Right ventricle myocardium inferior (tissue), 1 donor: Measurements from ENCODE around the gene GDPD4. TPM values are rescaled to one million over a fixed set of nuclear protein-coding genes. Genes with fewer than 3 reads are reported as not detected.

Experiments
- ATAC-seq: fragments of 200-7000 bp; cut with Tn5 transposase; one replicate; pipeline ENCODE4 v1.9.1; 2020; ENCODE audit warnings: mild to moderate bottlenecking, moderate library complexity
- DNase-seq: peaks from one replicate; pipeline ENCODE4 v3.0.0; 2021; ENCODE audit errors: missing footprints
- intact Hi-C: fragments of 100-400 bp; cut with DNase I; formaldehyde crosslinking; loops from one replicate; pipeline ENCODE4 v1.11.0; 2022
- total RNA-seq: library from RNA; stranded (reverse); fragmentation: NEBNext Ultra II Directional; extraction: Animal tissue kit (Norgen Biotek cat#: 25700); gene quantifications from one replicate; pipeline ENCODE4 v1.2.1, GENCODE V29; 2021
- donor health status: DM: no; HTN: yes; CAD: no; lungs with severe emphysema.

Gene GDPD4
- total RNA-seq, 1 donor from 2014 or later = not detected

DNA sequence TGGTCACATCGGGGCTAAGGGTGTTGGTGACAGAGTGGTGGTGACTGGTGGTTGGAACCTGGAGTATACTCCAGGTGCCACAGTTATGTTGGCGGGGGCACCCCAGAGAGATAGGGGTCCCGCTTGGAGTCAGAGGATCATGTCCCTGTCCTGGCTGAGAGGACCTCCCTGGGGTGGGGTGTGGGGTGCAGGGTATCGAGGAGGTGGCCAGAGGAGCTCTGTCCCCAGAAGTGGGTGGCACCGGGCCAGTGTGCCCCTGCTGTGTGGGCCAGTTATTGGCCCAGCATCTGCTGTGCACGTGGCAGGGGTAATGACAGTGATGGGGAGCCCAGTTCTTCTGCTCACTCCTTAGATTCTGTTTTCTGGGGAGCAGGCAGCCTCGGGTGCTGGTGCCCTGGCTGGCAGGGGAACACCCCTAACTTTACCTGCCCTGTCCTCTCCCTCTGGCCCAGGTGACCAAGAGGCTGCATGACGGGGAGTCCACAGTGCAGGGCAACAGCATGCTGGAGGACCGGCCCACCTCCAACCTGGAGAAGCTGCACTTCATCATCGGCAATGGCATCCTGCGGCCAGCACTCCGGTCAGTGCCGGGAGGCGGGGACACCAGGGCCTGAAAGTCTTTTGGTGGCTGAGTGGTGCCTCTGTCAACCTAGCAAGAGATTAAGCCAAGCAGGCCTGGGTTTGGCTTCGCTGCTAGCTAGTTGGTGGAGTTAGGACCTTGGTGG is 117.2 kb downstream of the GDPD4 start:
- peak; percentile 62 for DNase-seq
- intact Hi-C loops = no loop called here
- ATAC-seq = no peak

DNA sequence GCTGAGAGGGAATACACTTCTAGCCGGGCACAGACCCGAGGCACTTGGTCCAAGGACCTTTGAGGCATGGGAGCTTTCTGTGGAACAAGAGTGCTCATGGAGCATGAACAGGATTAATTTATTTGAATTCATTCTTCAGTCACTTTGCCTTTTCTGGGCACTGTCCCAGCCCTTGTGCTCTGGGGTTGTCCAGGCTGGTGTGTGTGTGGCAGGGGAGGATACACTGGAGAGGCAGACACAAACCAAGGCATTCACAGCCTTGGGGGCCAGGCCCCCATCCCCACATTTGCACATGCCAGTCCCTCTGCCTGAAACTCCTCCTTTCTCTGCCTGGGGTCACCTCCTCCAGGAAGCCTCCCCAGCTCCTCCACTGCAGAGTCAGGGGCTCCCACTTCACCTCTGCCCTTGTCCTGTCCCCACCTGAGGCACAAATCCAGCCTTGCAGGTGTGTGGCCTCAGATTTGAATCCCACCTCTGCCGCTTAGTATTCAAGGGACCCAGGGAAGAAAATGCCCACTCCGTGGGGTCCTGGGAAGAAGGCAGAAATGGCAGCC is 118.0 kb downstream of the GDPD4 start:
- intact Hi-C loops = no loop called here
- DNase-seq (no peak), ATAC-seq (no peak)

DNA sequence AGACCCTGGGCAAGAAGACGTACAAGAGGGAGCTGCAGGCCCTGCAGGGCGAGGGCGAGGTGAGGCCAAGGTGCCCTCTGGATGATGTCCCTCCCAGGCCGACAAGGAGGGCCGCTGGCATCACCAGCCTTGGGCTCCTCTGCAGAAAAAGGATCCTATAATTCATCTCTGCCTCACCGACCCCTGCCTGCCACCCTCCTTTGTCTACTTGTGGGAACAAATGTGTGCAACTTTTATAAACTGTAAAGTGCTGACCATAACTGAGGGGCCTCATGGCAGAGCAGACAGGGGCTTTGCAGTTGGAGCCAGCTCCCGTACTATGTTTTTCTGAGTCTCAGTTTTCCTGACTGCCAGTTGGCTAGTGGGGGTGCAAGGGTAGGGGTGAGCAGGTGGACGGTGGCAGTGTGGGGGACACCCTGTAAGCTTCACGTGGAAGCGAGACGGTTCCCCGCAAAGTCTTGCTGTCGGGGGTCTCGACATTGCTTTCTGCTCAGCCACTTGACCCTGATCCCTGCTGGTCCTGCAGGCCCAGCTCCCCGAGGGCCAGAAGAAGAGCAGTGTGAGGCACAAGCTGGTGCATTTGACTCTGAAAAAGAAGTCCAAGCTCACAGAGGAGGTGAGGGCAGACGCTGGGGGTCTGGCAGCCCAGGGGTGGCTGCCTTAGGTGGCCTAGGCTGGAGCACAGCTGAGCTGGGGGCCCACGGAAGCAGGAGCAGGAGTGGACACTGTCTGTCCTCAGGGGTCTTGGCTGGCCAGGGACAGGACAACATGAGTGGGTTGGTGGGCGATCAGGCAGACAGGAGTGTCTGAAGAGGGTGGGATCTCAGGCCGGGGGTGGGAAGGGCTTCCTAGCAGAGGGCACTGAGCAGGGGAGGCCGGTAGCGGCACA is 118.7 kb downstream of the GDPD4 start:
- peak; percentile 63 for DNase-seq
- intact Hi-C loops = no loop called here
- no peak for ATAC-seq

DNA sequence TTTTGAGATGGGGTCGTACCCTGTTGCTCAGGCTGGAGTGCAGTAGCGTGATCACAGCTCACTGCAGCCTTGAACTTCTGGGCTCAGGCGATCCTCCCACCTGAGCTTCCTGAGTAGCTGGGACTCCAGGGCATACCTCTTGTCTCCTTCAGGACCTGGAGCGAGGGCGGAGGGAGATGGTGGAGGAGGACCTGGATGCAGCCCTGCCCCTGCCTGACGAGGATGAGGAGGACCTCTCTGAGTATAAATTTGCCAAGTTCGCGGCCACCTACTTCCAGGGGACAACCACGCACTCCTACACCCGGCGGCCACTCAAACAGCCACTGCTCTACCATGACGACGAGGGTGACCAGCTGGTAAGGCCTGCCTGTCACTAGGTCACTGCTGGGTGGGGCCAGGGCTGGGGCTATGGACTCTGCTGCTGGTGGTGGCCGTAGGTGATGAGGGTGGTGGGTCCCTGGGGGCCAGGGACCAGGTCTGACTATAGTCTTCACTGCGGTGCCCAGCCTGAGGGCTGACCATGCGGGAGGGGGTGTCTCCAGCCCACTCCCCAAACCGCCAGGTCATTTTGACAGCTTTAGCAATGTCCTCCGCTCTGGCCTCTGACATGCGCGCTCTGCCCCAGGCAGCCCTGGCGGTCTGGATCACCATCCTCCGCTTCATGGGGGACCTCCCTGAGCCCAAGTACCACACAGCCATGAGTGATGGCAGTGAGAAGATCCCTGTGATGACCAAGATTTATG is 119.5 kb downstream of the GDPD4 start:
- intact Hi-C loops = no loop called here

DNA sequence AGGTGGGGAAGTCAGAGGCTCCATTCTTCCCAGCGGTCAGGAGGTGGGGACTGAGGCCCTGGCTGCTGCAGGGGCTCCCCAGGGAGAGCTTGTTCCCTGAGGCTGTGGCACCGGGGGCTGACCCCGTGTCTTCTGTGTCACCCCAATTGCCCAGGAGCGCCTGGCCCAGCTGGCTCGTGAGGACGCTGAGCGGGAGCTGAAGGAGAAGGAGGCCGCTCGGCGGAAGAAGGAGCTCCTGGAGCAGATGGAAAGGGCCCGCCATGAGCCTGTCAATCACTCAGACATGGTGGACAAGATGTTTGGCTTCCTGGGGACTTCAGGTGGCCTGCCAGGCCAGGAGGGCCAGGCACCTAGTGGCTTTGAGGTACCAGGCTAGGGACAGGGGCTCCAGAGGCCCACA is 120.3 kb downstream of the GDPD4 start:
- intact Hi-C loops = no loop called here
- no peak for ATAC-seq
- DNase-seq = peak; percentile 63

More for the DNA sequence above, 119.5 kb downstream of the GDPD4 start:
- ATAC-seq = no peak
- DNase-seq = peak; percentile 63

DNA sequence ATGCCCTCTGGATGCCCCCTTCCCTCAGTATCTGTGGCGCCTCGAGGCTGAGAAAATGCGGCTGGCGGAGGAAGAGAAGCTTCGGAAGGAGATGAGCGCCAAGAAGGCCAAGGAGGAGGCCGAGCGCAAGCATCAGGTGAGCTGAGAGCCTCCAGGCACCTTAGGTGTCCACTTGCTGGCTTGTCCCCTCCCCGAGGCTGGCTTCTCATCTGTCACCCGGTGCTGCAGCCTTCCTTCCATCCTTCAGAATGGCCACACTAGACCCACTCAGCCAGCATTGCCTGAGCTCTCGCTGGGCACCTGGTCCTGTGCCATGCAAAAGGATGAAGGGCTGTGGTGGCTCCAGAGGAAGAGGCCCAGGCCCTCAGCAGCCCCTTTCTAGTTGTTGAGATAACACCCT is 121.1 kb downstream of the GDPD4 start:
- intact Hi-C loops = no loop called here
- ATAC-seq (no peak), DNase-seq (peak; percentile 68)

DNA sequence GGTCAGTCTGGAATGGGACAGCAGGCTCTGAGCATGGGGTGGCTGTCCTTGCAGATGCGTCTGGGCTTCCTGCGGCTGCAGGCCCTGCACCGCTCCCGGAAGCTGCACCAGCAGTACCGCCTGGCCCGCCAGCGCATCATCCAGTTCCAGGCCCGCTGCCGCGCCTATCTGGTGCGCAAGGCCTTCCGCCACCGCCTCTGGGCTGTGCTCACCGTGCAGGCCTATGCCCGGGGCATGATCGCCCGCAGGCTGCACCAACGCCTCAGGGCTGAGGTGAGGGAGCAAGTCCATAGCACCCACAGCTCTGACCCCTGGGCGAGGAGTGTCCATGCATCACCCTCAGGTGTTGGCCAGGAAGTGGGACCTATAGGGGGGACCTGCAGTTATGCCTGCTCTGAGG is 121.8 kb downstream of the GDPD4 start:
- ATAC-seq (no peak), DNase-seq (peak; percentile 44)
- intact Hi-C loops = no loop called here

DNA sequence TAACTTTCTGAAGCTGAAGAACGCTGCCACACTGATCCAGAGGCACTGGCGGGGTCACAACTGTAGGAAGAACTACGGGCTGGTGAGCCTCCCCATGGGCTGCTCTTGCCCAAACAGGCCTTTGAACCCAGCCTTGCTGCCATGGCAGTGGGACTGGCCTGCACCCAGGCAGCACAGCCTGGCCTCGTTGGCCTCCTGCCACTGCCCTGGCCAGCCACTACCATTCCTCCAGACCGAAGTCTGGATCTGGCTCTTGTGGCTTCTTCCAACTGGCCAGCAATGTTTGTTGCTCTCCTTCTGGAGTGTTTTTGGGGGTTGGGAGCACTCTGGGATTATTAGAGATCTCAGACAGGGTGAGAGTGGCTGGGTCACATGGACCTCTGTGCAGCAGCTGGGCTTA is 122.4 kb downstream of the GDPD4 start:
- no peak for ATAC-seq
- DNase-seq = peak; percentile 59
- intact Hi-C loops = no loop called here

DNA sequence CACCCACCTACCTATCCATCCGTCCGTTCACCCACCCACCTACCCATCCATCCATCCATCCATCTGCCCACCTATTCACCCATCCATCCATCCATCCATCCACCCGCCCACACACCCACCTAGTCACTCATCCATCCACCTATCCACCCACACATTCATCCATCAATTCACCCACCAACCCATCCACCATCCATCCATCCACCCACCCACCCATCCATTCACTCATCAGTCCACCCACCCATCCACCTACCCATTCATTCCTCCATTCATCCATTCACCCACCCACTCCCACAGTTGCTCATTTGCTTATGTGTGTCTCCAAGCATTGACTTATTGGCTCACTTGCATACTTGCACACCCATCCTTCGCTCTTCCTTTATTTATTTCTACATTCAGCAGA is 123.3 kb downstream of the GDPD4 start:
- intact Hi-C loops = no loop called here
- ATAC-seq = no peak

DNA sequence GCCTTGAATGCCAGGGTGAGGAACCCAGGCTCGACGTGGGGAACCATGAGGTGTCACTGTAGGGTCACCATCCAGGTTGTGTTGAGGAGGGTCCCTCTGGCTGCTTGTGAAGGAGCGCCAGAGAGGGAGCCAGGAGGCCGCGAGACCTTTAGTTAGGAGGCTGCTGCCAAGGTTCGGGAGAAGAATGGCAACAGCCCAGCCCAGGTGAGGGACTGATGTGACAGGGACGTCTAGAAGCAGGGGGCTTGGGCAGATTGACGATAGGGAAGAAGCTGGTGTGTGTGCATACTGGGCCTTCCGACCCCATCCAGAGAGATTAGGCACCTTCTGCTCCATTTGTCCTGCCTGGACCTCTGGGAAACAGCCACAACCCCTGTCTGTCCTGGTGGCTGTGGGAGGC is 124.5 kb downstream of the GDPD4 start:
- peak; percentile 39 for DNase-seq
- ATAC-seq = no peak
- intact Hi-C loops = no loop called here

More for the DNA sequence above, 123.3 kb downstream of the GDPD4 start:
- no peak for DNase-seq

DNA sequence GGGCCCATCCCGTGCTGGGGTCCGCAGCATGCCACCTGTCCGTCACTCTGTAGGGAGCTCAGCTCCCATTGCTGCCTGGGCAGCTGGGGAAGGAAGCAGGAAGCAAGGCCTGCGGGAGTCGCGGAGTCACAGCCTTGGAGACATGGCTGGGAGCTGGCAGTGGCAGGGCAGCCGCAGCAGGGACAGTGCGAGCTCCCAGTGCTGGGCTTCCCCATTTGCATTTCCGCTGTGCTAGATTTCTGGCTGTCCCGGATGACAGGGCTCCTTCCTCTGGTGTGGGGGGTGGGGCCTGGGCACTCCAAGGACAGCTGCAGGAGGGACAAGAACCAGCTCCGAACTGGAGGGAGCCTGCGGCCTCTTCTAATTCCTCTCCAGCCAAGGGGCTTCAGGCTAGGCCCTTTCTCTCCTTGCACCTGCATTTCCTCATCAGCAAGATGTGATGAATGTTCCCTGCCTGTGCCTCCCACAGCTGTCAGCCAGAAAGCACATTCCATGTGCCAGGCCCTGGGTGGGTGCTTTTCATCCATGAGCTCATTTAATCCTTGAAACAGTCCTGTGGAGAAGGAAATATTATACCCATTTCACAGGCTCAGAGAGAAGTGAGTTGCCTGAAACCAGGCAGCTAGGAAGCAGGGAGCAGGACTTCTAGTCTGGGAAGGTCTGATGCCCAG is 125.5 kb downstream of the GDPD4 start:
- peak; percentile 84 for DNase-seq

DNA sequence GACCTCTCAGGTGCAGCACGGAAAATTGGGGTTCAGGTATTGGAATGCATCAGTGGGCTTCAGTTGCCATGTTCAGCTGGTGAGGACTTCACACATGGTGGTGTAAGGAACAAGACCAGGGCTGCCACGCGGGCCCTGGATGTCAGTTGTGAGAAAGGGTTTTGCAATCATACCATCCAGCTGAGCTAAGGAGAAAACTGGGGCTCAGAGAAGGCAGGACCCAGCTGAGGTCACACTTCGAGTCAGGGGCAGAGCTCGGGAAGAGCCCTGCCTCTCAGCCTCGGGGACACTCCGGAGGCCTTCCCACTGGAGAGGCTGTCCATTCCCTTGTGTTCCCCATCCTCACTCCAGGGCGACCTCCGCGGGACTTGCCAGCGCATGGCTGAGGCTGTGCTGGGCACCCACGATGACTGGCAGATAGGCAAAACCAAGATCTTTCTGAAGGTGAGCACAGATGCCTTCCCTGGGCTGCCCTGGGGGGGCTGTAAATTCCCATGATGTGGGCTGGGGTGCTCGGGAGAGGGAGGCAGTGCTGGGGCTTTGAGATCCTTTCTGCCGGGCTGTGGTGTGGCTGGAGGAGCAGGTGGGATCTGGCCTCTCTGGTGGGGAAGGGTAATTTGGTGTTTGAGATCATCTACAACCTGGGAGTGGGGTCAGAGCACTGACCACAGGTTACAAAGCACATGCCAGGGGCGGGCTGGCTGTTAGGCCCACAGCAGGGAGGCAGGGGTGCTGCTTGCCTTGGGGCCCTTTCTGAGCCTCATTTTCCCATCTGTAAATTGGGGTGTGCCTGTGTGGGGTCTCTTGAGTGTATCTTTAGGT is 126.3 kb downstream of the GDPD4 start:
- DNase-seq (peak; percentile 76), ATAC-seq (peak; percentile 54)
- intact Hi-C loops = no loop called here

More for the DNA sequence above, 125.5 kb downstream of the GDPD4 start:
- intact Hi-C loops = no loop called here
- ATAC-seq = peak; percentile 75

DNA sequence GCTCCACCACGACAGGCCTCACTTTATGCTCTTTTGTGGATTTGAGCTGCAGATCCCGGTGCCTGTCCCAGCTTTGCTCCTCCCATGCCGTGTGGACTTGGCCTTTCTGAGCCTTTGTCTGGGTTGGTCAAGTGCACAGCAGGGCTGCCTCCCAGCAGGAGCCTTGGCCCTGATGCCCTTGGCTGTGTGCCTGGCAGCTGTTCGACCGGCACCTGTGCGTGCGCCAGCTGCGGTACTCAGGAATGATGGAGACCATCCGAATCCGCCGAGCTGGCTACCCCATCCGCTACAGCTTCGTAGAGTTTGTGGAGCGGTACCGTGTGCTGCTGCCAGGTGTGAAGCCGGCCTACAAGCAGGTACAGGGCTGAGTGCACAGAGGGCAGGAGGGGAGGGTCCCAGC is 126.9 kb downstream of the GDPD4 start:
- peak; percentile 59 for DNase-seq
- intact Hi-C loops = no loop called here
- no peak for ATAC-seq

DNA sequence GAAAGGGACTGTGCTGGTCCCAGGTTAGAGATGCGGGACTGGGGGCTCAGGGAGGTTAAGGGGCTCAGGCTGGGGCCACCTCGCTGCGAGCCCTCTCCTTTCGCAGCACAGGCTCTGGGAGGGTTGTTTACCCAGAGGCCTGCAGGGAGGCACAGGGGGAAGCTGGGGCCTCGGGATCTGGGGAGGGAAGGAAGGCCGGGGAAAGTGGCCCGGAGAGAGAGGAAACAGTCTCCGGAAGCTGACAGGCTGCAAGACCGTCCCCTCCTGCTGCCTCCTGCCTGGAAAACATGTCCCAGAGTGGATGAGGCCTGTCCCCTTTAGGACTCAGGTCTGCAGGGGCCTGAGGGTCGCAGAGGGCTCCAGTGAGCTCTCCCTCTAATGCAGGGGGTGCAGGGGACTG is 128.0 kb downstream of the GDPD4 start:
- ATAC-seq = no peak
- intact Hi-C loops = no loop called here
- peak; percentile 68 for DNase-seq

DNA sequence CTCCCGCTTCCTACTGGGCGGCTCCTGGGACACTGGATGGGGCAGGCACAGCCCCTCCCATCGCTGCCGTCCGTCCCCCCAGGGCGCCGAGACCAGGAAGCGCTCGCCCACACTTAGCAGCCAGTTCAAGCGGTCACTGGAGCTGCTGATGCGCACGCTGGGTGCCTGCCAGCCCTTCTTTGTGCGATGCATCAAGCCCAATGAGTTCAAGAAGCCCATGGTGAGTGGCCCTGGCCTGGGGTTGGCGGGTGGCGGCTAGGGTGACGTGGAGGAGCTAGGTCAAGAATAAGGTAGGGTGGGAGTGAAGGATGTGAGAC is 128.9 kb downstream of the GDPD4 start:
- intact Hi-C loops = no loop called here
- ATAC-seq (no peak), DNase-seq (peak; percentile 64)

DNA sequence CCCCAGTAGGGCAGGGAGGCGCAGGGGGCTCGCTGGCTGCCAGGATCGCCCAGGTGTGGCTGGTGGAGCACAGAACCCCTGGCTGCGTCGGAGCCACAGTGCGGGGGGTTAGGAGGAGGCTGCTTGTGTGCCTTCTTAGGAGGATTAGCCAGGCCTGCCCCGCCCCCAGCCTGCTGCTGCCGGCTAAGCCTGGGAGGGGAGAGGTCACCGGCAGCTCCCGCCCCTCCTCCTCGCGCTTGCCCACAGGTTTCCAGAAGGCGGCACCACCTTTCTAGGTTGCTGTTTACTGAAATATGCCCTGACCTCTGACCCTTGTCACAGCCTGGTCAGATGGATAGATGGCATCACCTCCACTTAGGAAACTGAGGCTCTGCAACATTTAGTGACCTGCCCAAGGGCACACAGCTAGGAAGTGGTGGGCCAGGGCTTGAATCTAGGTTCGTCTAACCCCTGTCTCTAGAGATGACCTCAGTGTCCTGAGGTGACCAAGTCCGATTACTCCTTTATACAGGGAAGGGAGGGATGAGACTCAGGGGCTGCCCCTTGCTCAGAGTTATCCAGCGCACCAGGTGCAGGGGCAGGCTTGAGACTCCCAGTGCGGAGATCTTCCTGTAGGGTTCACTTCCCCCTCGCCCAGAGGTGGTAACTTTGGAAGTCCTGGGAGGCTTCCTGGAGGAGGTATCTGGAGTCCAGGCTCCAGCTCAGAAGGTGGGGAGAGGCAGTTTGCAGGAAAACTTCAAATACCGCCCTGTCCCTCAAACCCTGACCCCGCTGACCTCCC is 129.4 kb downstream of the GDPD4 start:
- ATAC-seq (no peak), DNase-seq (peak; percentile 52)
- intact Hi-C loops = no loop called here

DNA sequence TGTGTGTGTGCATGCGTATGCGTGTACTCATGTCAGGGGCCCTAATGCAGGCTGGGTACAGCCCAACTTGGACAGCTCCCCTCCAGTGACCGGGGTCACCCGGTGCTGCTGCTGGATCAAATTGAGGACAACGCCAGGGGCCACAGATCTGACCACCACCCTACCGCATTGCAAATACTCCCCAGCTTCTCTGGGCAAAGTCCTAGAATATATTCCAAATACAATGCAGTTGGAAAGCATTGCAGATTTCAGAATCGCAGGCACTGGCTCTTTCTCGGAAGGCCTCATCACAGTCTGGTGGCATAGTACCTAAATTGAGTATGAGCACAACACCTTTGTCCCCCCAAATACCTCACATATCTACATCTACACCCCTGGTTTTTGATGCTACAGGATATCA is 130.2 kb downstream of the GDPD4 start:
- intact Hi-C loops = no loop called here
- ATAC-seq (no peak), DNase-seq (peak; percentile 11)
